Osteocyte (in vitro differentiated cells): ENCODE results near the gene DMD. TPM values are rescaled to one million over a fixed set of nuclear protein-coding genes. Genes with fewer than 3 reads are reported as not detected.

Experiments
- DNase-seq: peaks from one replicate; pipeline ENCODE4 v3.0.0; 2021; ENCODE audit warnings: mixed read lengths; ENCODE audit not compliant: unreplicated experiment; ENCODE audit errors: extremely low spot score
- H3K27ac Mint-ChIP-seq: one replicate; pipeline ENCODE4 v1.8.0; 2021; ENCODE audit warnings: mild to moderate bottlenecking, mixed read lengths; ENCODE audit not compliant: unreplicated experiment
- H3K27me3 Mint-ChIP-seq: one replicate; pipeline ENCODE4 v1.8.0; 2021; ENCODE audit warnings: mixed read lengths; ENCODE audit not compliant: unreplicated experiment
- H3K36me3 Mint-ChIP-seq: one replicate; pipeline ENCODE4 v1.8.0; 2021; ENCODE audit warnings: mixed read lengths; ENCODE audit not compliant: unreplicated experiment
- H3K4me1 Mint-ChIP-seq: one replicate; pipeline ENCODE4 v1.8.0; 2021; ENCODE audit warnings: mixed read lengths; ENCODE audit not compliant: unreplicated experiment
- H3K4me3 Mint-ChIP-seq: one replicate; pipeline ENCODE4 v1.8.0; 2021; ENCODE audit warnings: mild to moderate bottlenecking, moderate library complexity, mixed read lengths; ENCODE audit not compliant: unreplicated experiment
- H3K9me3 Mint-ChIP-seq: one replicate; pipeline ENCODE4 v1.8.0; 2021; ENCODE audit warnings: mixed read lengths; ENCODE audit not compliant: unreplicated experiment
- CTCF ChIP-seq: fragments of 200-600 bp; sonication (generic); IDR thresholded peaks from 2 replicates; pipeline ENCODE4 v1.5.0; 2021; ENCODE audit warnings: antibody characterized with exemption, mild to moderate bottlenecking, moderate library complexity
- total RNA-seq: library from RNA; stranded (reverse); gene quantifications from 2 replicates; pipeline ENCODE4 v1.2.1, GENCODE V29; 2021

DMD gene
- total RNA-seq, 1 donor from 2014 or later = 317 TPM

GRCh38 chrX:32572644-32573043, 638.7 kb downstream of the DMD start:
- no peak overlapping the region for H3K27ac Mint-ChIP-seq
- no peaks in the 10 kb centered on the region for H3K36me3 Mint-ChIP-seq

GRCh38 chrX:32571579-32571978, 639.8 kb downstream of the DMD start:
- no peak overlapping the region for H3K4me3 Mint-ChIP-seq
- no peak overlapping the region for H3K27ac Mint-ChIP-seq
- no peak for DNase-seq
- no peak for TF ChIP-seq CTCF
- H3K9me3 Mint-ChIP-seq = peaks cover 4% of the 10 kb centered on the region
- H3K27me3 Mint-ChIP-seq = no peaks in the 10 kb centered on the region
- peaks cover 2% of the 10 kb centered on the region for H3K4me1 Mint-ChIP-seq
- no peaks in the 10 kb centered on the region for H3K36me3 Mint-ChIP-seq

More at GRCh38 chrX:32572644-32573043, 638.7 kb downstream of the DMD start:
- Mint-ChIP-seq H3K27me3 (no peaks in the 10 kb centered on the region), H3K9me3 (peaks cover 4% of the 10 kb centered on the region), H3K4me1 (peaks cover 2% of the 10 kb centered on the region), H3K4me3 (no peak overlapping the region)
- TF ChIP-seq CTCF = no peak
- no peak for DNase-seq

GRCh38 chrX:32562261-32562660, 649.1 kb downstream of the DMD start:
- no peak for DNase-seq
- H3K36me3 Mint-ChIP-seq = no peaks in the 10 kb centered on the region
- TF ChIP-seq CTCF = no peak
- no peaks in the 10 kb centered on the region for H3K4me1 Mint-ChIP-seq
- no peaks in the 10 kb centered on the region for H3K9me3 Mint-ChIP-seq
- no peak overlapping the region for H3K4me3 Mint-ChIP-seq
- no peak overlapping the region for H3K27ac Mint-ChIP-seq
- H3K27me3 Mint-ChIP-seq = no peaks in the 10 kb centered on the region

GRCh38 chrX:32545101-32545500, 666.2 kb downstream of the DMD start:
- Mint-ChIP-seq H3K4me3 (no peak overlapping the region), H3K27ac (no peak overlapping the region), H3K36me3 (no peaks in the 10 kb centered on the region), H3K27me3 (no peaks in the 10 kb centered on the region), H3K4me1 (no peaks in the 10 kb centered on the region), H3K9me3 (no peaks in the 10 kb centered on the region)
- no peak for DNase-seq
- no peak for TF ChIP-seq CTCF

- H3K27ac Mint-ChIP-seq = no peak overlapping the region
- no peaks in the 10 kb centered on the region for H3K27me3 Mint-ChIP-seq
- no peak for TF ChIP-seq CTCF
- no peak for DNase-seq
- H3K36me3 Mint-ChIP-seq = no peaks in the 10 kb centered on the region
- H3K4me3 Mint-ChIP-seq = no peak overlapping the region
- no peaks in the 10 kb centered on the region for H3K4me1 Mint-ChIP-seq
- no peaks in the 10 kb centered on the region for H3K9me3 Mint-ChIP-seq
Measured at GRCh38 chrX:32538554-32538953, 672.8 kb downstream of the DMD start.
